Thymus (tissue), 11 donors: ENCODE measurements around the gene SVEP1. TPM values are rescaled to one million over a fixed set of nuclear protein-coding genes. Genes with fewer than 3 reads are reported as not detected.
"Not testable (repeated sequence)": the region's sequence is repeated elsewhere in the genome, so short reads cannot be mapped to it uniquely, and the experiment has no call there.

Source experiments
- DNase-seq, 9 donors: peaks; one replicate each; pipeline ENCODE4 v3.0.0-alpha.2; 2013; ENCODE audit warnings: low spot score in 9 of 9, low read depth in 6 of 9, missing footprints in 1 of 9
- H3K27ac ChIP-seq, 2 donors: one replicate each; pipeline ENCODE4 v1.5.1; 2013; ENCODE audit warnings: control low read depth in 1 of 2, low read depth in 1 of 2, low read length in 1 of 2, mild to moderate bottlenecking in 1 of 2, moderate library complexity in 1 of 2
- H3K27me3 ChIP-seq, 2 donors: one replicate each; pipeline ENCODE4 v1.5.1; 2013; ENCODE audit warnings: low read length in 1 of 2; ENCODE audit not compliant: control insufficient read depth in 2 of 2, insufficient read depth in 1 of 2
- H3K36me3 ChIP-seq, 2 donors: one replicate each; pipeline ENCODE4 v1.5.1; 2013; ENCODE audit warnings: low read length in 1 of 2, mild to moderate bottlenecking in 1 of 2, moderate library complexity in 1 of 2; ENCODE audit not compliant: control insufficient read depth in 2 of 2, insufficient read depth in 2 of 2
- H3K4me1 ChIP-seq, 2 donors: one replicate each; pipeline ENCODE4 v1.5.1; 2013; ENCODE audit warnings: low read length in 2 of 2; ENCODE audit not compliant: control insufficient read depth in 2 of 2, insufficient read depth in 2 of 2
- H3K4me3 ChIP-seq, 2 donors: one replicate each; pipeline ENCODE4 v1.5.1; 2013; ENCODE audit warnings: low read length in 2 of 2, control low read depth in 1 of 2, mild to moderate bottlenecking in 1 of 2
- H3K9me3 ChIP-seq, 2 donors: one replicate each; pipeline ENCODE4 v1.5.1; 2013; ENCODE audit warnings: low read length in 1 of 2, mild to moderate bottlenecking in 1 of 2; ENCODE audit not compliant: control insufficient read depth in 2 of 2, insufficient read depth in 1 of 2
- WGBS: extraction: QIAGEN DNeasy Blood & Tissue Kit; methylation state at CpG from one replicate; pipeline ENCODE4 v1.1.7; 2013; 5-methylcytosine and 5-hydroxymethylcytosine counted together
- polyA plus RNA-seq: library from polyadenylated mRNA; stranded (reverse); fragments of 200-250 nt; gene quantifications from one replicate; pipeline ENCODE4 v1.2.3, GENCODE V29; 2013
- total RNA-seq: library from RNA; stranded (reverse); fragments of 120-200 nt; gene quantifications from one replicate; pipeline ENCODE4 v1.2.4, GENCODE V29; 2013
- donor health status: healthy.

Gene SVEP1
- total and polyA plus RNA-seq, 2 donors, result 0.52 to 1.2 TPM

DNA sequence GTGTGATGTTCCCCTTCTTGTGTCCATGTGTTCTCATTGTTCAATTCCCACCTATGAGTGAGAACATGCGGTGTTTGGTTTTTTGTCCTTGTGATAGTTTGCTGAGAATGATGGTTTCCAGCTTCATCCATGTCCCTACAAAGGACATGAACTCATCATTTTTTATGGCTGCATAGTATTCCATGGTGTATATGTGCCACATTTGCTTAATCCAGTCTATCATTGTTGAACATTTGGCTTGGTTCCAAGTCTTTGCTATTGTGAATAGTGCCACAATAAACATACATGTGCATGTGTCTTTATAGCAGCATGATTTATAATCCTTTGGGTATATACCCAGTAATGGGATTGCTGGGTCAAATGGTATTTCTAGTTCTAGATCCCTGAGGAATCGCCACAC lies 220.5 kb downstream of the SVEP1 start:
- not testable (repeated sequence) for H3K4me3 ChIP-seq, H3K27me3 ChIP-seq, H3K27ac ChIP-seq, H3K36me3 ChIP-seq, H3K9me3 ChIP-seq, DNase-seq, H3K4me1 ChIP-seq
- no CpG with 5 or more reads among the region's 2 CpGs for WGBS

DNA sequence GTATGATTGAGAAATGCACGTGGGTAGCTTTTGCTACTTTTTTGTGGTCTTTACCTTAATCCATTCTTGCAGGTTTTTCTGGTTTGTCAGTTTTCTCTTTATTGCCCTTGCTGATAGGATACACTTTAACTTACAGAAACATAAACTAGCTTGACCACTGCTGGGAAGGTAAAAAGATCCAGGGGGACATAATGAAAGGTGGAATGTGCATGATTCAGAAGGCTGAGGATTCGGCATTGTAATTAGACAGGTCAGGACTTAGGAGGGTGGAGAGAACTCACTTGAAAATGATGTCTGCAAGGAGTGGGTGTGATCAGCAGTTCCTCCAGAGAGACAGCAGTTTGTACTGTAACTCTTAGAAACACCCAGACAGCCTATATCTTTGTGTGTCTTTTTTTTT lies 222.0 kb downstream of the SVEP1 start:
- no peak overlapping the region for H3K27ac ChIP-seq
- 90% methylated on average over 2 of the region's 2 CpGs for WGBS

DNA sequence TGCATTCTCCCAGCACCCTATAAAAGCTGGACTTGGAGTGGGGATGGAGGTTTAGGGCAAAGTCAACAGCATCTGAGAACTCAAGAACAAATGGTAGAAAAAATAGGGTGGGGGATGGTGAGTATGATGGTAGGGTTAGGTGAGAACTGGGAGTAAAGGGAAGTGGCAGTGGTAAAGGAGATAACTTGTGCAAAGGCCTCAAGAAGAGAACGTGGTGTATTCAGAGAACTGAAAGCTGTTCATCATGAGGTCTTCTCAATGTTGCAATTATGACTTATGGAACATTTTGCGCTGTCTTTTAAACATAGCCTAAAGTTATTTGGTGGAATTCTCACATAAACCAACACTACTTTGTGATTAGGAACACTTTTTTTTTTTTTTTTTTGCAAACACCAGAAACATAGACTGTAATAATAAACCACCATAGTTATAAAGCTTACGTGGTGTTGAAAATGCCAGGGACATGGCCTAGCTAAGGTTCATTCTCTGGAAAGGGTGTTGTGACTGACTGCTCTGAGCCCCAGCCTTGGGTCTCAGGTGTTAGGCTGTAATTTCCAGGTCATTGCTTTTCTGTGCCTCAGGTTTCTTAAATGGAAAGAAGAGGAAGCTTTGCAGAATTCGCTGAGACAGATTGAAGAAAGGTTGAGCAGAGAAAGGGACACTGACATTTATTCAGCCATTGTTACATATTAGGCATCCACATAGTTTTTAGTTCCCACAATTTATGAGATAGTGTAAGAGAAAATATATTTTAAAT lies 222.7 kb downstream of the SVEP1 start:
- no peak overlapping the region for H3K27ac ChIP-seq
- no peak for DNase-seq
- no peaks in the 10 kb centered on the region for H3K36me3 ChIP-seq
- no peaks in the 10 kb centered on the region for H3K4me1 ChIP-seq
- H3K9me3 ChIP-seq, result no peaks in the 10 kb centered on the region
- no peaks in the 10 kb centered on the region for H3K27me3 ChIP-seq
- WGBS, result 95% methylated on average over 4 of the region's 4 CpGs
- no peak overlapping the region for H3K4me3 ChIP-seq

More for the DNA sequence above, 222.0 kb downstream of the SVEP1 start:
- Histone ChIP-seq H3K36me3 (no peaks in the 10 kb centered on the region), H3K9me3 (no peaks in the 10 kb centered on the region), H3K27me3 (no peaks in the 10 kb centered on the region), H3K4me1 (no peaks in the 10 kb centered on the region), H3K4me3 (no peak overlapping the region)
- DNase-seq, result no peak

DNA sequence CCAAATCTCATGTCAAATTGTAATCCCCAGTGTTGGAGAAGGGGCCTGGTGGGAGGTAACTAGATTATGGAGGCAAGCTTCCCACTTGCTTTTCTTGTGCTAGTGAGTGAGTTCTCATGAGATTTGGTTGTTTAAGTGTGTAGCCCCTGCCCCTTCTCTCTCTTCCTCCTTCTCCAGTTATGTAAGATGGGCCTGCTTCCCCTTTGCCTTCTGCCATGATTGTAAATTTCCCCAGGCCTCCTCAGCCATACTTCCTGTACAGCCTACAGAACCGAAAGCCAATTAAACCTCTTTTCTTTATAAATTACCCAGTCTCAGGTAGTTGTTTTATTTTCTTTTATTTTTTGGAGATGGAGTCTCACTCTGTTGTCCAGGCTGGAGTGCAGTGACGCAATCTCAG lies 223.6 kb downstream of the SVEP1 start:
- Histone ChIP-seq H3K4me1 (no peaks in the 10 kb centered on the region), H3K27ac (no peak overlapping the region), H3K27me3 (no peaks in the 10 kb centered on the region), H3K4me3 (no peak overlapping the region), H3K36me3 (no peaks in the 10 kb centered on the region), H3K9me3 (no peaks in the 10 kb centered on the region)
- WGBS, result 96% methylated on average over 2 of the region's 2 CpGs
- DNase-seq, result no peak

DNA sequence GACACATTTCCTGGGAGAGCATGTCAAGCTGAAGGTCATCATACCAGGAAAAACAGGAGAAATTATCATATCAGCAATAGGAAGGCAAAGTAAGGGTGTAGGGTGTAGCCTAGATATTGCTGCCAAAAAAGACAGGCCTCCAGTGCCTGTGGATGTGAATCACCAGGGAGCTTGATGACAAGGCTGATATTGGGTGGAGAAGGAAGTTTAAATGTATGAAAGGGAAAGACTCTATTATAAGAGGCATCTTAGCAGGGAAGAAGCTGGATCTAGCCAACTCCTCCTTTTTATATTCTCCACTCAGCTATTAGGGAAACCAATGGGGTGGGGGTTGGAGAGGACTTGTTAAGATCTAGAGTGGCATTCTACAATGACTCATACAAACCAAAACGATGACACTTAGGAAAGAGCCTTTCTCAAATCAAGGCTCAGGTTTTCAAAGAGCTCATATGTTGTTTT lies 228.5 kb downstream of the SVEP1 start:
- H3K4me1 ChIP-seq, result no peaks in the 10 kb centered on the region
- WGBS, result 74% methylated on average over 1 of the region's 1 CpG
- no peaks in the 10 kb centered on the region for H3K27me3 ChIP-seq
- no peaks in the 10 kb centered on the region for H3K36me3 ChIP-seq
- no peak overlapping the region for H3K4me3 ChIP-seq
- H3K9me3 ChIP-seq, result no peaks in the 10 kb centered on the region
- no peak overlapping the region for H3K27ac ChIP-seq
- DNase-seq, result no peak

DNA sequence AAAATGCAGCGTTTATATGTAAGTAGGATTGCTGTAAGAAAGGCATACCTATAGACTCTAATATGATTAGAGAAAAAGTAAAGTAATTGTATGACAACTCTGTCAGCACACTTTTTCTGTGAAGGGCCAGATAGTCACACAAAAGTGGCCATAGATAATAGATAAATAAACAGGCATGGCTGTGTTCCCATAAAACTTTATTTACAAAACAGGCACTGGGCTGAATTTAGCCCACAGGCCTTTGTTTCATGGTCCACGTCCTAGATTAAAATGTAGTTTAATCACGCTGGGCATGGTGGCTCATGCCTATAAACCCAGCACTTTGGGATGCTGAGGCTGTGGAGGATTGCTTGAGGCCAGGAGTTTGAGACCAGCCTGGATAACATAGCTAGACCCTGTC lies 233.2 kb downstream of the SVEP1 start:
- WGBS, result 62% methylated on average over 3 of the region's 3 CpGs
- H3K27ac ChIP-seq, result no peak overlapping the region
- H3K4me1 ChIP-seq, result no peaks in the 10 kb centered on the region
- no peaks in the 10 kb centered on the region for H3K27me3 ChIP-seq
- H3K9me3 ChIP-seq, result no peaks in the 10 kb centered on the region
- H3K4me3 ChIP-seq, result no peak overlapping the region
- H3K36me3 ChIP-seq, result no peaks in the 10 kb centered on the region
- DNase-seq, result no peak

DNA sequence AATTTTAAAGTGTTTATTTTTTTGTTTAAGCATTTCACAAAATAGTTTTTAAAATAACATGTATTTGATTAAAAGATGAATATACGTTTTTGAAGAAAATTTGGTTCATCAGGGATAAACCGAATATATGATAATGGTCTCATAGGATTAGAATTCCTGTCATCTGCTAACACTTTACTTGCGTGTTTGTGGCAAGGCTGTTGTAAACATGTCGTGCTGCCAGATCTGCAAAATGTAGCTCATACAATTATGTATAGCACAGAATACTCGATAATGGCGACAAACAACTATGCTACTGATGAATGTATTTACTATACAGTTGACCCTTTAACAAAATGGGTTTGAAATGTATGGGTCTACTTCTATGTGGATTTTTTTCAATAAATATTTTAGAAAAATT lies 234.7 kb downstream of the SVEP1 start:
- no peaks in the 10 kb centered on the region for H3K27me3 ChIP-seq
- no peak overlapping the region for H3K27ac ChIP-seq
- WGBS, result 98% methylated on average over 6 of the region's 6 CpGs
- H3K4me1 ChIP-seq, result no peaks in the 10 kb centered on the region
- H3K4me3 ChIP-seq, result no peak overlapping the region
- DNase-seq, result no peak
- no peaks in the 10 kb centered on the region for H3K36me3 ChIP-seq
- no peaks in the 10 kb centered on the region for H3K9me3 ChIP-seq

DNA sequence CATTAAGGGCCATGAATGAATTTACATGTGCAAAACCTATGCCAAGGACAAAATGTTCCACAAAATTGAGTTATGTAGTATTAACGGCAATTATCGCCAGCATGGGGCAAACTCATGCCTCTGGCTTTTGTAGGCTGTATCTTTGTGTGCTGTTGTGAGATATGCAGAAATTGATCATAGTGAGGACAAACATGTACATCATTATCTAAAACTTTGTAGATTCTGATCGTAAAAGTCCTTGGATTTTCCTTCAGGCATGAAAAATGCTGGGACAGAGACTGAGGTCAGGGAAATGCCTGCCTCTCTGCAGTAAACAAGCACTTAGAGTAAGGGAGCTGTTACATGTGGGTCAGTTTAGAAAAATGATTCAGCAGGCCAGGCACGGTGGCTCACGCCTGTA lies 236.0 kb downstream of the SVEP1 start:
- Histone ChIP-seq H3K27me3 (no peaks in the 10 kb centered on the region), H3K36me3 (no peaks in the 10 kb centered on the region), H3K9me3 (no peaks in the 10 kb centered on the region), H3K4me1 (no peaks in the 10 kb centered on the region), H3K27ac (no peak overlapping the region), H3K4me3 (no peak overlapping the region)
- 98% methylated on average over 5 of the region's 5 CpGs for WGBS
- no peak for DNase-seq

DNA sequence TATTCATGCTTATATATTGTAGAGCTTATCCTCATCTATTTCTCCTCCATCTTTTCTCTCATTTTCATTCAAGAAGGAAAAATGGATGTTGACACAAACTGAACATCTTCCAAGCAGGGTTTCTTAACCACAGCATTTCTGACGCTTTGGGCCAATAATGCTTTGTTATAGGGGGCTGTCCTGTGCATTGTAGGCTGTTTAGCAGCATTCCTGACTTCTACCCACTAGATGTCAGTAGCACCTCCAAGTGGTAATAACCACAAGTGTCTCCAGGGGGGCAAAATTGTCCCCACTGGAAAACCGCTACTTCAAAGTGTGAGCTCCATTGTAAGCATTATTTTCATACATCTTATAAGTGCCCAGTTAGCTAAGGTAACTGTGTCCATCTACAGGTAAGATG lies 239.2 kb downstream of the SVEP1 start:
- no peak overlapping the region for H3K4me3 ChIP-seq
- no peaks in the 10 kb centered on the region for H3K27me3 ChIP-seq
- H3K27ac ChIP-seq, result no peak overlapping the region
- no peaks in the 10 kb centered on the region for H3K4me1 ChIP-seq
- peak in 3 of 9 donors; percentile 14 to 36 (median 18) for DNase-seq
- 58% methylated on average over 2 of the region's 2 CpGs for whole genome bisulfite sequencing
- H3K36me3 ChIP-seq, result no peaks in the 10 kb centered on the region
- no peaks in the 10 kb centered on the region for H3K9me3 ChIP-seq
